Muscle layer of colon (tissue), 2 donors: Measurements from ENCODE around the gene POLA2.

Source experiments
- H3K27ac ChIP-seq: one replicate; pipeline ENCODE4 v1.7.0; 2013; ENCODE audit warnings: low read depth, mild to moderate bottlenecking, low read length, moderate library complexity
- H3K27me3 ChIP-seq, 2 donors: one replicate each; pipeline ENCODE4 v1.7.0; 2013; ENCODE audit warnings: low read length in 2 of 2, mild to moderate bottlenecking in 2 of 2; ENCODE audit not compliant: insufficient read depth in 2 of 2, control insufficient read depth in 1 of 2
- H3K36me3 ChIP-seq: one replicate; pipeline ENCODE4 v1.7.0; 2013; ENCODE audit warnings: mild to moderate bottlenecking, low read length; ENCODE audit not compliant: insufficient read depth
- H3K4me1 ChIP-seq: one replicate; pipeline ENCODE4 v1.7.0; 2013; ENCODE audit warnings: mild to moderate bottlenecking, low read length; ENCODE audit not compliant: insufficient read depth
- H3K4me3 ChIP-seq, 2 donors: one replicate each; pipeline ENCODE4 v1.7.0; 2013; ENCODE audit warnings: low read length in 2 of 2, low read depth in 1 of 2, mild to moderate bottlenecking in 1 of 2, moderate library complexity in 1 of 2
- H3K9ac ChIP-seq: one replicate; pipeline ENCODE4 v1.7.0; 2013; ENCODE audit warnings: low read length
- H3K9me3 ChIP-seq: one replicate; pipeline ENCODE4 v1.7.0; 2013; ENCODE audit warnings: mild to moderate bottlenecking, low read length
- donor health status: abdominal sarcoma.
- donor health status: Adenocarcinoma of cecum.

The POLA2 gene

DNA sequence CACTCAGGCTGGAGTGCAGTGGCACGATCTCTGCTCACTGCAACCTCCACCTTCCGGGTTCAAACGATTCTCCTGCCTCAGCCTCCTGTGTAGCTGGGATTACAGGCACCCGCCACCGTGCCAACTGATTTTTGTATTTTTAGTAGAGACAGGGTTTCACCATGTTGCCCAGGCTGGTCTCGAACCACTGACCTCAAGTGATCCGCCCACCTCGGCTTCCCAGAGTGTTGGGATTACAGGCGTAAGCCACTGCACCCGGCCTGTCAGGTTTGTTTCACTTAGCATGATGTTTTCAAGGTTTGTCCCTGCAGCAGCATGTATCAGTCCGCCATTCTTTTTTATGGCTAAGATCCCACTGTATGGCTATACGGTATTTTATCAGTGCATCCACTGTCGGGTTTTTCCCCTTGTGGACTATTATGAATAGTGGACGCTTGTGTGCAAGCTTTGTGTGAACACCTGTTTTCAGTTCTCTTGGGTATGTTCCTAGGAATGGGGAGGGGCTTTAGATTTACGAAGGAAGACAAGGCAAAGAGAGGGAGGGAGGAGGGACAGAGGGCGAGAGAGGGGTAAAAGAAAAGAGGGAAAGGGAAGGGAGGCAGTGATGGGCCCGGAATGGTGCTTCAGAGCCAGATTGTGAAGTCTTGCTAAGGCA lies 39.0 kb downstream of the POLA2 start:
- Histone ChIP-seq H3K27me3 (no peaks in the 10 kb centered on the region), H3K9me3 (no peaks in the 10 kb centered on the region), H3K4me1 (peaks cover 71% of the 10 kb centered on the region), H3K27ac (peak overlapping the region; percentile 12), H3K9ac (no peak overlapping the region), H3K36me3 (peaks cover 3% of the 10 kb centered on the region), H3K4me3 (no peak overlapping the region)

DNA sequence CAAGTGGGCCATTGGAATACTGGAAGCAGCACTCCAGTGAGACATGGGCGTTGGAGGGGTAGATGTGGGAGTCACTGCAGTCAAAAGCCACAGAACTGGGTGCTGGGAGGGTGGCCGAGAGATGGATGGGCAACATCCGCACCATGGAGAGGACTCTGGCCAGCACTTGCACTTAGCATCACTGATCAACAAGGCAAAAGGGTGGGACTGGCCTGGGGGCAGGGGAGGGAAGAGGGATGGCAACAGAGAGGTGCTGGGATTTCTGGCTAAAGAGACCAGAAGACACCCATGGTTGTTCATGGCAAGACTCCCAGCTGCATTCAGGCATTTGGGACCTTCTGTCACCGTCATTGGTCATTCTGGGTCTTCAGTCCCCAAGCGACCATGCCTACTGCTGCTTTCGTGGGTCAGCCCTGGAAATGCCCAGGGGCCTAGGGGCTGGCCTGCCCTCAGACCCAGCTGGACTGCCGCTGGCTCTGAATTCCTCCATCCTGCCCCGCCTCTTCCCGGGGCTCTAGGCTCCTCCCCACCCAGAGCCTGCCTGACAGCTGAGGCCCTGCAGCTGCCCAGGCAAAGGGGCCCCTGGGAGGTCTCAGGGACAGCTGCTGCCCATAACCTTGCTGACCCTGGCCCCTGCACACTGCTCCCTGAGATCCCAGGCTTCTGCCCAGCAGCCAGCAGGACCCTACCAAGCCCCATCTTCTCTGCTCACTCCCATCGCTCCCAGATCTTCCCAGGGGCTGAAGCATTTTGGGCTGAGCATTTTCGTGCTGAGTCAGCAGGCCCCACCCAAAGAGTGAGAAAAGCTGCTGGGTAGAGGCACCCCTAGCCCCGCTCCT lies 39.9 kb downstream of the POLA2 start:
- peak overlapping the region in 1 of 2 donors; percentile 23 for H3K4me3 ChIP-seq
- peaks cover 67% of the 10 kb centered on the region for H3K4me1 ChIP-seq
- no peak overlapping the region for H3K9ac ChIP-seq
- H3K9me3 ChIP-seq, result no peaks in the 10 kb centered on the region
- H3K36me3 ChIP-seq, result peaks cover 3% of the 10 kb centered on the region
- no peaks in the 10 kb centered on the region for H3K27me3 ChIP-seq
- H3K27ac ChIP-seq, result peak overlapping the region; percentile 16

DNA sequence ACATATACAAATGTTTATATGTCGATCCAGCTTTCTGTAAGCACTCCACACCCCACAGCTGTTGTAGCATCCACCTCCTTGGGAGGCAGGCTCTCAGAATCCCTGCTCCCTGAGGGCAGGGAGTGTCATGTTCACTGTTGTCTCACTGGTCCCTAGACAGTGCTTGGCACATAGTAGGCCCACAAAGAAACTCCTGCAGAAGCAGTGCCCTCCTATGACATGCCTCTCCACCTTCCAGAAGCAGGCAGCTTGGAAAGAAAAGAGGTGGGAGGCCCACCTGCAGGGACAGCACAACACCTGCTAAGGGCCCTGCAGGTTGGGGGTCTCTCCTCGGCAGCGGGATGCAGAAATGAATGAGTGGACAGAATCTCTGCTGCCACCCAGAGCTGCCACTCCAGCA lies 41.8 kb downstream of the POLA2 start:
- Histone ChIP-seq H3K27me3 (no peaks in the 10 kb centered on the region), H3K27ac (no peak overlapping the region), H3K4me3 (no peak overlapping the region), H3K36me3 (peaks cover 3% of the 10 kb centered on the region), H3K9ac (no peak overlapping the region), H3K4me1 (peaks cover 49% of the 10 kb centered on the region), H3K9me3 (no peaks in the 10 kb centered on the region)

DNA sequence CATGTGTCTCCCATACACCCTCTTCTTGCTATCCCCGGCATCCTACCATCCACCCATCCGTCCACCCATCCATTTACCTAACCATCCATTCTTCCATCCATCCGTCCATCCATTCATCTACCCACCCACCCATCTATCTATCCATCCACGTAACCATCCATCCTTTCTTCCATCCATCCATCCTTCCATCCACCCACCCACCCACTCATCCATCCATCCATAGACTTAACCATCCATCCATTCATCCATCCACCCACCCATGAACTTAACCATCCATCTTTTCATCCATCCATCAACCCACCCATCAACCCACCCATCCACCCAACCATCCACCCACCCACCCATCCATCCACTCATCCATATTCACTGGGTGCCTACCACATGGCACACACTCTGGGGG lies 42.3 kb downstream of the POLA2 start:
- H3K27ac ChIP-seq, result no peak overlapping the region

DNA sequence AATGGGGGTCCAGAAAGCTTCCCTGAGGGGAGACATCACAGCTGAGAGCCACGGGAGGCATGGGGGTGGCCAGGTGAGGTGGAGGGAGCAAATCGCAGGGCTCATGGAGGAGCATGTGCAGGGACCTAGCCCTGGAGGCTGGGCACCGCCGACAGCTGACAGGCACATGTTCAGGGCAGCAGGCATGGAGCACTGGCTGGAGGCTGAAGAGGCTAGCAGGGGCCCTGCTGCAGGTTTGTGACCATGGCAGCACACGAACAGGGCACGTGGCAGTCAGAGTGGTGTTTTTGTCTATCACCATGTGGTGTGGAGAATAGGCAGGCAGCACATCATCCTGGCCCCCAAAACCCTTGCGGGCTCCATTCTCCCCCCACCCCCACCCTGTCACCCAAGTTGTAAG lies 42.9 kb downstream of the POLA2 start:
- peaks cover 43% of the 10 kb centered on the region for H3K4me1 ChIP-seq
- no peaks in the 10 kb centered on the region for H3K27me3 ChIP-seq
- H3K9ac ChIP-seq, result no peak overlapping the region
- H3K36me3 ChIP-seq, result peaks cover 3% of the 10 kb centered on the region
- H3K4me3 ChIP-seq, result no peak overlapping the region
- H3K27ac ChIP-seq, result peak overlapping the region; percentile 45
- no peaks in the 10 kb centered on the region for H3K9me3 ChIP-seq

More for the DNA sequence above, 42.3 kb downstream of the POLA2 start:
- H3K9me3 ChIP-seq, result no peaks in the 10 kb centered on the region
- no peaks in the 10 kb centered on the region for H3K27me3 ChIP-seq
- no peak overlapping the region for H3K9ac ChIP-seq
- H3K4me1 ChIP-seq, result peaks cover 48% of the 10 kb centered on the region
- peaks cover 3% of the 10 kb centered on the region for H3K36me3 ChIP-seq
- H3K4me3 ChIP-seq, result no peak overlapping the region

DNA sequence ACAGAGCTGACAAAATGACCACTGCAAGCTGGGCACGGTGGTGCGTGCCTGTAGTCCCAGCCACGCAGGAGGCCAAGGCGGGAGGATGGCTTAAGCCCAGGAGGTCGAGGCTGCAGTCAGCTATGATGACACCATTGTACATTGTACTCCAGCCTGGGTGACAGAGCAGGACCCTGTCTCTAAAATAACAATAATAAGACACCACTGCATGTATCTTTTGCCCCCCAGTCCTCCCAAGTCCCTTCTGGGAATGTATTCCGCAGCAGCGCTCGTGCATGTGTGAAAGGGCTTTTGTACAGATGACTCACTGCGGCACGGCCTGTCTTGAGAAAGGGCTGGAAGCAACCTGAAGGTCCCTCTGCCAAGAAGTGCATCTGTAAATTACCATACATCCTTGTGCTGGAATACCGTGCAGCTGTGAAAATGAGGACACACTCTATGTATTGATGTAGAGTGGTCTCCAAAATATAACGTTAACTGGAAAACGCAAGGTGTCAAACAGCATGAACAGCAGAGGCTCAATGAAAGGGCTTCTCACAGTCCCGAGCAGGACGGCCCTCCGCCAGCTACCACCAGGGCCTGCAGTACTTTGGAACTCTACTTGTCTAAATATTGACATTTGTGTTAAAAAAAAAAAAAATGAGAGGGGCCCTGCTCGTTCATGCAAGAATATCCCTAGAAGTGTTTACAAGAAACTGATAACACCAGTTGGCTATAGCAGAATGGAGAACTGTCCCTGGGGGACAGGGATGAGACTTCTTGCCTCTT lies 43.9 kb downstream of the POLA2 start:
- Histone ChIP-seq H3K4me3 (no peak overlapping the region), H3K9me3 (no peaks in the 10 kb centered on the region), H3K36me3 (peaks cover 3% of the 10 kb centered on the region), H3K27me3 (no peaks in the 10 kb centered on the region), H3K27ac (peak overlapping the region; percentile 45), H3K9ac (no peak overlapping the region), H3K4me1 (peaks cover 42% of the 10 kb centered on the region)

DNA sequence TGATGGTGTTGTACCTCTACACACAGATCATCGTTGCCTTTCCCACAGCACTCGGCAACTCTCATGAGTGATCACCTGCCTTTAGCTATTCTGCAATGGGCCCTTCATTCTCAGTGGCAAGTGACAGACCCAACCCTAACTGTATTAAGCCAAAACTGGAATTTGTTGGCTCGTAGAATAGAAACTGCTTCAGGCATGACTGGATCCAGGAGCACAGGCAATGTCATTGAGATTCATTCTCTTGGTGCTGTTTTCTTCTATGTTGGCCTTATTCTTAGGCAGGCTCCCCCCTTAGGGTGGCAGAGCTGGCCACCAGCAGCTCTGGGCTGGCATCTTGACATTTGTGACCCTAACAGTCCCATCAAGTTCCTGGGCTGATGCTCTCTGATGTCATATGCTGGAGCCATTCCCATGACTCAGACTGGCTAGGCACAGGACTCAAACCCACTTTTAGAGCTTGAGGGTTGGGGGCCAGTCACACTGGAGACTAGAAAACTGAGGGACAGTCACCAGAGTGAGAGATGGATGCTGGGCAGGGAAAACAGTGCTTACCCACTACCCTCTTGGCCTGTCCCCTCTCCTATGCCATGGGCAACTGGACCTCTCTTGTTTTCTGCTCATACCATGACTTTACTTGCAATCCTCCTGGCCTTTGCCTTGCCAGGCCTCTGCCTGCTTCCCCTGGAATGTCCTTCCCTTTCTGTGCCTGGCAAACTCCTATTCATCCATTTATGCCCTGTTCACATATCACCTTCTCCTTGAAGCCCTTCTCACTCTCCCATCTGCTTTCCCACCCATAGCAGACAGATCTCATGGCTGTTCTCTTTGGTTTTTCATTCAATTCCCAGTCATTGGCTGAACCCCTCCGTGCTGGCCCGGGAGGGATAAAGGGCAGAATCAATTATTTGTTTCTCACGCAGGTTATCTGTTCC lies 45.8 kb downstream of the POLA2 start:
- Histone ChIP-seq H3K27ac (peak overlapping the region; percentile 10), H3K9me3 (no peaks in the 10 kb centered on the region), H3K27me3 (no peaks in the 10 kb centered on the region), H3K4me3 (no peak overlapping the region), H3K36me3 (peaks cover 1% of the 10 kb centered on the region), H3K4me1 (peaks cover 38% of the 10 kb centered on the region), H3K9ac (no peak overlapping the region)

DNA sequence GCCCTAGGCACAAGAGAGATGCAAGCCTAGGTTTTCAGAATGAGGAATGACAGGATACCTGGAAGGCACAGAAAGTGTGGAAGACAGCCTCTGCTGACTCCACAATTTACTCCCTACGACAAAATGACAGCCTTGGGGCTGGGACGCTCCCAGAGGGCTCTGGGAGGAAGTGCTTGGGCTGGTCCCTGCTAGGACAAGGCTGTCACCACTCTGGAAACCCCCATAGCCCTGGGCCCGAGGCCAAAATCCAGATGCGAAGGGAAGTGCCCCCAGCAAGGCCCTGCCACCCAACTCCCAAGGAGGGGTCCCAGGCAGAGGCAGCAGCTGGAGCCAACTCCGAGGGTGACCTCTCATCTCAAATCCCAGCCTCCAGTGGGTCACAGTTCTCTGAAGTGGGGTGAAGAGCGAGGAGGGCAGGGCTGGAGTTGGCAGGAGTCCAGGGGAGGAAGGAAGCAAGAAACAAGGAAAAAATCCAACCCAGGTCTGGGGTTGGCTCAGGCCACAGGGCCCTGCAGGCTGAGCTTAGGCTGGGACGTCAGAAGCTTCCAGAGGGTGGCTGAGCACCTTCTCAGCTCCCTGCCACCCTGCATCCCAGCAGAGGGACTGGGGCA lies 46.6 kb downstream of the POLA2 start:
- no peaks in the 10 kb centered on the region for H3K9me3 ChIP-seq
- H3K4me3 ChIP-seq, result no peak overlapping the region
- peak overlapping the region; percentile 10 for H3K27ac ChIP-seq
- no peak overlapping the region for H3K9ac ChIP-seq
- H3K36me3 ChIP-seq, result no peaks in the 10 kb centered on the region
- H3K4me1 ChIP-seq, result peaks cover 42% of the 10 kb centered on the region
- no peaks in the 10 kb centered on the region for H3K27me3 ChIP-seq

DNA sequence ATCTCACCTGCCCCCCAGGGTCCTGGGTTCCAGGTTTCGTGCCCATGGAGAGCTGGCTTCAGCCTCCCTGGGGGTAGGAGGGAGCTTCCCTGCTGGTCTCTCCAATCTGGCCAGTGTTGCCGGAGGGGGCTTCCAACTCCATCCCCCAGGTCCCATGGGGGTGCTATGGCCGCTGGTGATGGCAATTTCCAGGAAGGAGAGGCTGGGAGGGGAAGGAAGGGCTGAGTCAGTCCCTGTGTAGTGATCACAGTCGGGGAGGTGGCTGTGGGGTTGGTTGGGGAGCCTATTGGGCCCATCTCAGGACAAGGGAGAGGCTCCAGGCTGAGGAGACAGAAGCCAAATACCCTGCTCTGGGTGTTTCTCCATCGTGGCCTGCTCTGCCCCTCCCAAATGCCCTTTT lies 47.2 kb downstream of the POLA2 start:
- Histone ChIP-seq H3K9me3 (no peaks in the 10 kb centered on the region), H3K36me3 (no peaks in the 10 kb centered on the region), H3K27me3 (no peaks in the 10 kb centered on the region), H3K4me1 (peaks cover 48% of the 10 kb centered on the region), H3K9ac (no peak overlapping the region), H3K27ac (no peak overlapping the region), H3K4me3 (no peak overlapping the region)

DNA sequence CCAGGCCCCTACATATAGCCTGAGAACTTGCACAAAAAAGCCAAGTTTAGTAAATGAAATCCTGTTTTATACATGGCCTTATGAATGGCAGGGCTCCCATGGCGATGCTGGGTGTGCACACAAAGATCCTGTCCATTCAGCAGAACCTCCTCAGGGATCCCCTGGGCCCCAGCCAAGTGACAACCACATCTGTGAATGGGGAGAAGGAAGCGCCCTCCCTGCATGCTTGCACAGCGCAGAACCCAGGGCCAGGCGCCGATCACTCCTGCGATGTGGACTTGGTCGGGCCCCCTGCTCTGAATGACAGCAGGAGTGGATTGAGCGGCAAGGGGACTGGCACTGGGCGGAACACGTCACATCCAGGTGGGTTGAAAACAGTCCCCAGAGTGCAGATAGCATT lies 48.5 kb downstream of the POLA2 start:
- no peak overlapping the region for H3K4me3 ChIP-seq
- H3K27me3 ChIP-seq, result no peaks in the 10 kb centered on the region
- no peak overlapping the region for H3K9ac ChIP-seq
- no peak overlapping the region for H3K27ac ChIP-seq
- no peaks in the 10 kb centered on the region for H3K9me3 ChIP-seq
- H3K4me1 ChIP-seq, result peaks cover 48% of the 10 kb centered on the region
- no peaks in the 10 kb centered on the region for H3K36me3 ChIP-seq
